NCI-H1417 treated with DMSO at 0.1 percent for 48 hours (cell line): ENCODE results near the gene CELF5.
"Not testable (repeated sequence)": the region's sequence is repeated elsewhere in the genome, so short reads cannot be mapped to it uniquely, and the experiment has no call there.

Experiments
- DNase-seq: peaks from one replicate; lab custom pipeline; 2025; lab: John Stamatoyannopoulos, UW

CELF5 gene

DNA sequence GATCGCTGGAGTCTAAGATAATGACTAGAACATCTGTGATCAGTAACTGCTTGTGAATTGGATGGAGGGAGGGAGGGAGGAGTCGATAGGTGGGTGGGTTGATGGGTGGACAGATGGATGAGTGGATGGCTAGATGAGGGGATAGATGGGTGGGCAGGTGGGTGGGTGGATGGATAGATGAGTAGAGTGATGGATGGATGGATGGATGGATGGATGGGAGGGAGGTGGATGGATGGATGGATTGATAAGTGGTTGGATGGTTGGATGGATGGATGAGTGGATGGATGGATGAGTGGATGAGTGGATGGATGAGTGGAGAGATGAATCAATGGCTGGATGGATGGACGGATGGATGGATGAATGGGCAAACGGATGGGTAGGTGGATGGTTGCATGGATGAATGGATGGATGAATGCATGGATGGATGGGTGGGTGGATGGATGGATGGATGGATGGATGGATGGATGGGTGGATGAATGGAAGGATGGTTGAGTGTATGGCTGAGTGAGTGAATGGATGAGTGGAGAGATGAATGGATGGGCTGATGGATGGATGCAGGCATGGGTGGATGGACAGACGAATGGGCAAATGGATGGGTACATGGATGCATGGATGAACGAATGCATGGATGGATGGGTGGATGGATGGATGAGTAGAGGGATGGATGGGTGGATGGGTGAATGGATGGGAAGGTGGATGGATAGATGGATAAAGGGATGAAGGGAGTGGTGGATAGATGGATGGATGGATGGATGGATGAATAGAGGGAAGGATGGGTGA lies 97.9 kb downstream of the CELF5 start:
- DNase-seq, result no peak

DNA sequence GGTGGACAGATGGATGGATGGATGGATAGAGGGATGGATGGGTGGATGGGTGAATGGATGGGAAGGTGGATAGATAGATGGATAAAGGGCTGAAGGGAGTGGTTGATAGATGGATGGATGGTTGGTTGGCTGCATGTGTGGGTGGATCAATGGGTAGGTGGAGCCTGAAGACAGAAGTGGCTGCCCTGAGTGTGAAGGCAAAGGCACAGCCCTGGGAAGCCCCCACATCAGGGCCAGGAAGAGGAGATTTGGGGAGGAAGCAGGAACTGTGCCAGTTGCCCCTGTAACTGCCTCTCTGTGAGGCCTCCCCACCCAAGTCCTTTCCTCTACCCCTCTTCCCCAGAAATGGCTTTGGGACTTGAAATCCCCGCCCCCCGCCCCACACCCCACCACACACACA lies 98.6 kb downstream of the CELF5 start:
- DNase-seq, result no peak

DNA sequence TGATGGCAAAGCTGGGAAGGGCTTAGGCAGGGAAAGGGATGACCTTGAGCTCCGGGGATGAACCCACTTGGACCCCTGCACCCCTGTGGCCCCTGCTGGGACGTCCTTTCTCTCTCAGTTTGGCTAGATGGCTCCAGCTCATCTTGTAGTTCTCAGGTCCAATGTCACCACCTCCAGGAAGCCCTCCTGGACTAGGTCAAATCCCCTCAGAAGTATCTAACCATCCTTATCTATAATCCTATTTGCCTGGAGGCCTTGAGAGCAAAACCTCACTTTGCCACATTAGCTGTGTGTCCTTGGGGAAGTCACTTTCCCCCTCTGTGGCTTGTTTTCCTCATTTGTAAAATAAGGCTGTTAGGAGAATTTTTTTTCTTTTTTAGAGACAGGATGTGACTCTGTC lies 99.2 kb downstream of the CELF5 start:
- DNase-seq, result no peak

DNA sequence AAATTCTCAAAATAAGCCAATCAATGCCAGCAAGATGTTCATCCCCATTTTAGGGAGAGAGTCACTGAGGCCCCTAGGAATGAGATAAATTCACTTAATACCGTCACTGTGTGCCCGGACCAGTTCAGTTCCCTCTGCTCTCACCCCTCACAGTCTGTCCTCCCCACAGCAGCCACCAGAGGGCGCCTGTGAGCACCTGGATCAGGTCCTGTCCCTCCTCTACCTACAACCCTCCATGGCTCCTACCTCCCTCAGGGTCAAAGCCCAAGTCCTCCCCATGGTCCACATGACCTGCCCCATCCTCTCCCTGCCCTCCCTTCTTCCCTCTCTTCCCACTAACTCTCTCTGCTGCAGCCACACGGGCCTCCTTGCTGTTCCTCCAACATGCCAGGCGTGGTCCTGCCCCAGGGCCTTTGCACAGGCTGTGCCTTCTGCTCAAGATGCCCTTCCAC lies 100.0 kb downstream of the CELF5 start:
- DNase-seq, result no peak

DNA sequence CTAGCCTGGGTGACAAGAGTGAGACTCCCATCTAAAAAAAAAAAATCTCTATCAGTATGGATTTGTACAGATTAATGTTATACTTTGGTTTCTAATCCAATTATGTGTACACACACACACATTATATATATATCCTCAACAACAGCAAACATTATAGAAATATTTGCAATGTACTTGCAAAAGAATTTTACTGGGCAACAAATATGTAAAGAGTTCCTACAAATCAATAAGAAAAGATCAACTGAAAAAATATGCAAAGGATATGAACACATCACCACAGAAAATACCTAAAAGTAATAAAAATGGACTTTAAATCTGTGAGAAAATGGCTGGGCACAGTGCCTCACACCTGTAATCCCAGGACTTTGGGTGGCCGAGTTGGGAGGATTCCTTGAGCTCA lies 101.0 kb downstream of the CELF5 start:
- DNase-seq, result no peak

DNA sequence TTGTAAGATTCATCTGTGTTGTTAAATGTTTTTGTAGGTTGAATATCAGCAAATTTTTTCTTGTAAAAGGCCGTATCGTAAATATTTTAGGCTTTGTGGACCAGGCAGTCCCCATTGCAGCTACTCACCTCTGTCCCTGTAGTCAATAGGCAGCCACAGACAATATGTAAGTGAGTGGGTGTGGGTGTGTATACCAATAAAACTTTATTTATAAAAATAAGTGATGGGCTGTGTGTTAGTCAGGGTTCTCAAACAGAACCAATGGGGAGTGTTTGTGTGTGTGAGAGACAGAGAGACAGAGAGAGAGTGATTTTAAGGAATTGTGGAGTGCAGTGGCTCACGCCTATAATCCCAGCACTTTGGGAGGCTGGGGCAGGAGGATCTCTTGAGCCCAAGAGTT lies 104.3 kb downstream of the CELF5 start:
- no peak for DNase-seq

DNA sequence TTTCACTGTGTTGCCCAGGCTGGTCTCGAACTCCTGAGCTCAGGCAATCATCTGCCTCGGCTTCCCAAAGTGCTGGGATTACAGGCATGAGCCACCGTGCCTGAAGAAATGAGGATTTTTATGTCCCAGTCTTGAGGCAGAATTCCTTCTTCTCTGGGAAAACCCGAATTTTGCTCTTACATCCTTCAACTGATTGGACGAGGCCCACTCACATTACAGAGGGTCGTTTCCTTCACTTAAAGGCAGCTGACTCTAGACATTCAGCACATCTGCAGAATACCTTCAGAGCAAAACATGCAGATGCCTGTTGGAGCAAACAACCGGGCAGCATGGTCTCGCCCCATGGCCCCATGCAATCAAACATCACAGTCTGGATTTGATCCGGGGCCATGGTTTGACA lies 105.6 kb downstream of the CELF5 start:
- DNase-seq, result no peak

DNA sequence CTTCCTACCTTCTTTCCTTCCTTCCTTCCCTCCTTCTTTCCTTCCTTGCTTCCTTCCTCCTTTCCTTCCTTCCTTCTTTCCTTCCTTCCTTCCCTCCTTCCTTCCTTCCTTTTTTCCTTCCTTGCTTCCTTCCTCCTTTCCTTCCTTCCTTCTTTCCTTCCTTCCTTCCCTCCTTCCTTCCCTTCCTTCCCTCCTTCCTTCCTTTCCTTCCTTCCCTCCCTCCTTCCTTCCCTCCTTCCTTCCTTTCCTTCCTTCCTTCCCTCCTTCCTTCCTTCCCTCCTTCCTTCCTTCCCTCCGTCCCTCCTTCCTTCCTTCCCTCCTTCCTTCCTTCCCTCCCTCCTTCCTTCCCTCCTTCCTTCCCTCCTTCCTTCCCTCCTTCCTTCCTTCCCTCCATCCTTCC lies 107.8 kb downstream of the CELF5 start:
- not testable (repeated sequence) for DNase-seq

DNA sequence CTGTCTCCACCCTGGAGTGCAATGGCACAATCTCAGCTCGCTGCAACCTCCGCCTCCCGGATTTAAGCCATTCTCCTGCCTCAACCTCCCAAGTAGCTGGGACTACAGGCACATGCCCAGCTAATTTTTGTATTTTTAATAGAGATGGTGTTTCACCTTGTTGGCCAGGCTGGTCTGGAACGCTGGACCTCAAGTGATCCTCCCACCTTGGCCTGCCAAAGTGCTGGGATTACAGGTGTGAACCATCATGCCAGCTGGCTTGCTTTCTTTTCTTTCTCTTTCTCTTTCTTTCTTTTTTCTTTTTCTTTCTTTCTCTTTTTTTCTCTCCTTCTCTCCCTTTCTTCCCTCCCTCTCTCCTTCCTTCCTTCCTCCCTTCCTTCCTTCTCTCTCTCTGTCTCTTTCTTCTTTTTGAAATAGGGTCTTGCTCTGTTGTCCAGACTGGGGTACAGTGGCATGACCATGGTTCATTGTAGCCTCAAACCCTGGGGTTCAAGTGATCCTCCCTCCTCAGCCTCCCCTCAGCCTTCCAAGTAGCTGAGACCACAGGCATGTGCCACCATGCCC lies 108.6 kb downstream of the CELF5 start:
- DNase-seq, result no peak

DNA sequence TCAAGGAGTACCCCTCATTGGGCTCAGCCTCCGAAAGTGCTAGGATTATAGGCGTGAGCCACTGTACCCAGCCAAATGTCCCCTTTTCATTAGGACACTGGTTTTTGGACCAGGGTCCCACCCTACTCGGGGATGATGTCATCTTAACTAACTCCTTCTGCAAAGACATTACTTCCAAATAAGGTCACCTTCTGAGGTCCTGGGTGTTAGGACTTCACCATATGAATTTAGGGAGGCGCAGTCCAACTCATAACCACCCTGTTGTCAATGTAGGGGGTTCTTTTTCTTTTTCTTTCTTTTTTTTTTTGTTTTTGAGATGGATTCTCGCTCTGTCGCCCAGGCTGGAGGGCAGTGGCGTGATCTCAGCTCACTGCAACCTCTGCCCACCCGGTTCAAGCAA lies 109.2 kb downstream of the CELF5 start:
- no peak for DNase-seq

DNA sequence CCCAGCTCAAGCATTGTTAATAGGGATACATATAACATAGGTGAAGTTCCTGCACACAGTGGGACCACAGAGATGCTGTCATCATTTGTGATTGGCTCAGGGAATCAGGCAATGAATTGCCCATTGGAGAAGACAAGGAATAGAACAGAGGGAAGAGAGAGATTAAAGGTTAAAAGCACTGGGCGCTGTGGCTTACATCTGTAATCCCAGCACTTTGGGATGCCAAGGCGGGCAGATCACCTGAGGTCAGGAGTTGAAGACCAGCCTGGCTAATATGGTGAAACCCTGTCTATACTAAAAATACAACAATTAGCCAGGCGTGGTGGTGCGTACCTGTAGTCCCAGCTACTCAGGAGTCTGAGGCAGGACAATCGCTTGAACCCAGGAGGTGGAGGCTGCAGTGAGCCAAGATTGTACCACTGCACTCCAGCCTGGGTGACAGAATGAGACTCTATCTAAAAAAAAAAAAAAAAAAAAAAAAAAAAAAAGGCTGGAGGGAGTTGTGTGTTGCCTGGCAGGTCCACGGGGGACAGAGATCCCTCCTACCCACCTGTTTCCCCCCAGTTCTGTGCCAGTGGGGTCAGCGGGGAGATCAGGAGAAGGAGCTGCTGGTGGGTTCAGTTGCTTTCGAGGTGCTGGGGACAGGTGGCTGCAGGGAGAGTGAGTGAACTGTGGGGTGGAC lies 110.4 kb downstream of the CELF5 start:
- DNase-seq, result not testable (repeated sequence)

DNA sequence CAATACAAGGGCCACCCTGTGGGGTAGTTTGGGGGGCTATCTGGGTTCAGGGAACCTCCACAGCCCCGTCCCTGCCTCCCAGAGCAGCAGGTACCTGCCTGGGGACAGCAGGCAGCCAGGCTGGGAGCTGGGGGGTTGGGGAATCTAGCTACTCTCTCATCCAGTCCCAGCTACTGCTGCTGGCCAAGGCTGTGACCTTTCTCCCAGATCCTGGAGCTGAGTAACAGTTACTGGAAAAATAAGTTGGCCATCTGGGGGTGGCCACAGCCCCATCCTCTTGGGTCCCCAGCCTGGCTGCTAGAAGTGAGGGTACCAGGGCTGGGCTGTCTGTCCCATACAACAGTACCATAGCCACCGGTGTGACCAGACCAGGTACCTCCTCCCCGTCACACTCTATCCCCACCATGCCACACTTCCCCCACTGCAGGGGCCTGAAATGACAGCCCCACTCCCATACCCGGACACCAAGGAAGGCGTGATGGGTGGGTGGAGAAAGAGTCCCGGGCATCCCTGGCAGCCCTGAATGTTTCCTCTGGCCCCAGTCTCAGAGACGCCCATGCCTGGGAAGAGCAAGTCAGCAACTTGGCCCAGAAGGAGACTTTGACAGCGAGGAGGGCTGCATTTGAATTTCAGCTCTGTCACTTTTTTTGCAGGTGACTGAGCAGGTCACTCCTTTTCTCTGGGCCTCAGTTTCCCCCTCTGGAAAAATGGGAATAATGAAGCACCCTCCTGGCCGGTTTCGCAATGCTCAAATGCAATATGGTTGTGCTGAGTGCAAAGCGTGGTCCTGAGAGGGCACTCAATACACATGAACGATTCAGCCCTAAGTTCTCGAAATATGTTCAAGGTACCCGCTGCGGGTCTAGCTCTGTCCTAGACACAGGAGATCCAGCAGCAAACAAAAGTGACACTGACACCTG lies 111.2 kb downstream of the CELF5 start:
- no peak for DNase-seq

DNA sequence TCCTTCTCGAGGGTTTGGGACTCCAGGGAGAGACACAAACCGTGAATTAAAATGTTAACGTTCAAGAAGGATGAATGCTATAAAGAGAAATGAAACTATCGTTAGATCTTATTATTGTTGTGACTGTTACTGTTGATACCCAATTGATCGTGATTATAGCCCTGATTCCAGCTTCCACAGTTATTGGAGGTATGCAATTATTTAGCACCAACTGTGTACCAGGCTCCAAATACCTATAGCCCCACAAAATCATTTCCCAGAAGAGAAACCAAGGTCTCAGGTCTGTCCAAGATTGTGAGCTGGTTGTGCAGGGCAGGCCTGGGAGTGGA lies 111.9 kb downstream of the CELF5 start:
- no peak for DNase-seq

DNA sequence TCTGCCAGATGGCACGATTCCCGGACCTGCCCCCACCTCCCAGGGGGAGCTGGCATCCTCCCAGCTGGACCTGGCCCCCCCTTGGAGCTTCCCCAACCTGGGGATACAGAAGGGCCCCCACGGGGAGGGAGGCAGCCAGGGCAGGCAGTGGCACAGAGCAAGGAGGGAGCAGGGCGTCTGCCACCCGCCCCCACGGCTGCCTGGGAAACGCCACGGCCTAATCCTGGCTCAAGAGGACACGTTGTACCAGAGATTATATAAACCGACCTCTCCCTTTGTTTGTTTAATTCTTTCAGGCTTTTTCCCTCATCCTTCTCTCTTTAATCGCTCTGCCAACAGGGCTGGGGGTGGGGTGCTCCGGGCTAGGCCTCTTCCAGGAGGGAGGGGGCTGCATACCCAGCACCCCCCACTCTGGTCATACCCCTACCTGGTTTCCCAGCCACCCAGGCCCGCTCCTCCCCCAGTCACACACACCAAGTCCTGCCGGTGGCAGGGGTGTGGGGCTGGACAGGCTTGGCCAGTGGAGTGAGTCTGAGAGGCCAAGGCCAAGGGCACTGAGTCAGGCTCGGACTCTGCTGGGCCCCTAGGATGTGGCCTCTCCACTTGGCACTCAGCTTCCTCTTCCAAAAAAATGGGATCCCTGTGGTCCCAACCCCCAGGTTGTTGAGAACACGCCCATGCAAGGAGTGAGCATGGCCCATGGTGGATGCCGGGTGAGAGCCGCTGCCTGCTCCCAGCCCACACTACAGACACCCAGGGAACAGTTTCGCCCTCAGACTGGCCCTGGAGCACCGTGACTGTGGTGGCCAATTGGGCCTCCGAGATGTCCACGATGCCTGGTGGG lies 112.4 kb downstream of the CELF5 start:
- DNase-seq, result no peak

DNA sequence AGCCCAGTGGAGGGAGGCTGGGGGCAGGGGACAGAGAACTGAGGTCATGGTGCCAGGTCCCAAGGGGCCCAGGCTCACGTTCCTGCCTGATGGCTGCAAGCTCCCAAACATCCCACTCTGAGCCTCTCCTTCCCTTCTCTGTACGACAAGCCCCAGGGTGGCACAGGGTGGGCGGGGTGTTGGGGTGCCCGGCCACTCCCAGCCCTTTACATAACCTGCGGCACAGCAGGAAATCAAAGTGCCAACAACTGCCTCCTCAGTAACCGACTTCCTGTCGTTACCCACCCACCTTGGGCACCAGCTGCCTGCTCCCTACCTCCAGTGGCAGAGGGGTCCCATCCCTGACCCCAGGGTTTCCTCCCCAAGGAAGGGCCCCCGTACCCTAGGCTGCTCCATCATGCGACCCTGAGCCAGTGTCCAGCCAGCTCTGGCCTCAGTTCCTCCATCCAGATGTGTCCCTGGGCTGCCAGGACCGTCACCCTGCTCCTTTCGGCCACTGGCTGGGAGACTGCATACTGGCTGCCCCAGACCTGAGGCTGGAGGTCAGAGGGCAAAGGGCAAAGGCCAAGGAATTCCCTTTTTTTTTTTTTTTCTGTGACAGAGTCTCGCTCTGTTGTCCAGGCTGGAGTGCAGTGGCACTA lies 114.2 kb downstream of the CELF5 start:
- DNase-seq, result no peak

DNA sequence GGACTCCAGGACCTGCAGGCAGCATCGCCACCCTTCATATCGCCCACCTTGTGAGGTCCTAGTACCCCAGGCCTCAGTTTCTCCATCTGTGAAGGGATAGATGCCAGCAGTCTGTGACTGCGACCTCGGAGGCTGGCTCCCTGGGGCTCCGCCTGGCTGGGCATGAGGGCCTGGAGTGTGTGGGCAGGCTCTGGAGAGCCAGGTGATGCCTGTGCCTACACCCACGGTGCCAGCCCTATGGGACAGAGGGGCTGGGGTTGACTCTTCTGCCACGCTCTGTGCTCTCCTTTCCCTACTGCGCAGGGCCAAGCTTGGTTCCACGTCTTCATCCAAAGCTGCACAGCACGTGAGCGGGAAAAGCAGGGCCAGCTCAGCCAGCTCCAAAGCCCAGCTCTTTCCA lies 115.9 kb downstream of the CELF5 start:
- DNase-seq, result no peak

DNA sequence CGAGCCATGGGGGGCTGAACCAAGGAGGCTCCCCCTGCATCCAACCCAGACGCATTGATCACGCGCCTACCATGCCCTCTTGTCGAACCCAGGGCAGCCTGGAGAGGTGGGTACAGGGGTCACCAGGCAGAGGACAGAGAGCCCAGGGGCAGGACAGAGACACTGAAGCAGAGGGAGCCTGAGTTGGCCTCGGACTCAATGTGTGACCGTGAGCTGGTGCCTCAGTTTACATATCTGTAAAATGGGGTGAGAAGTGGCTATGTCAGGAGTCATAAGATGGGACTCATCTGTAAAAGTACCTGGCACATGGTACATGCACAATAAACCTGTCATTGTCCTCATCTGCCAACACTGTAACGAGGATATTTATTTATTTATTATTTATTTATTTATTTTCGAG lies 117.8 kb downstream of the CELF5 start:
- no peak for DNase-seq

DNA sequence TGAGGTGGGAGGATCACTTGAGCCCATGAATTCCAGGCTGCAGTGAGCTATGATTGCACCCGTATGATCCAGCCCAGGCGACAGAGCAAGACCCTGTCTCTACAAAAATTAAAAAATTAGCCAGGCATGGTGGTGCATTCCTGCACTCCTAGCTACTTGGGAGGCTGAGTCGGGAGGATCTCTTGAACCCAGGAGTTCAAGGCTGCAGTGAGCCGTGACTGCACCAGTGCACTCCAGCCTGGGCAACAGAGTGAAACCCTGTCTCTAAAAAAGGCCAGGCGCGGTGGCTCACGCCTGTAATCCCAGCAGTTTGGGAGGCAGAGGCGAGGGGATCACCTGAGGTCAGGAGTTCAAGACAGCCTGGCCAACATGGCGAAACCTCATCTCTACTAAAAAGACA lies 118.5 kb downstream of the CELF5 start:
- not testable (repeated sequence) for DNase-seq

DNA sequence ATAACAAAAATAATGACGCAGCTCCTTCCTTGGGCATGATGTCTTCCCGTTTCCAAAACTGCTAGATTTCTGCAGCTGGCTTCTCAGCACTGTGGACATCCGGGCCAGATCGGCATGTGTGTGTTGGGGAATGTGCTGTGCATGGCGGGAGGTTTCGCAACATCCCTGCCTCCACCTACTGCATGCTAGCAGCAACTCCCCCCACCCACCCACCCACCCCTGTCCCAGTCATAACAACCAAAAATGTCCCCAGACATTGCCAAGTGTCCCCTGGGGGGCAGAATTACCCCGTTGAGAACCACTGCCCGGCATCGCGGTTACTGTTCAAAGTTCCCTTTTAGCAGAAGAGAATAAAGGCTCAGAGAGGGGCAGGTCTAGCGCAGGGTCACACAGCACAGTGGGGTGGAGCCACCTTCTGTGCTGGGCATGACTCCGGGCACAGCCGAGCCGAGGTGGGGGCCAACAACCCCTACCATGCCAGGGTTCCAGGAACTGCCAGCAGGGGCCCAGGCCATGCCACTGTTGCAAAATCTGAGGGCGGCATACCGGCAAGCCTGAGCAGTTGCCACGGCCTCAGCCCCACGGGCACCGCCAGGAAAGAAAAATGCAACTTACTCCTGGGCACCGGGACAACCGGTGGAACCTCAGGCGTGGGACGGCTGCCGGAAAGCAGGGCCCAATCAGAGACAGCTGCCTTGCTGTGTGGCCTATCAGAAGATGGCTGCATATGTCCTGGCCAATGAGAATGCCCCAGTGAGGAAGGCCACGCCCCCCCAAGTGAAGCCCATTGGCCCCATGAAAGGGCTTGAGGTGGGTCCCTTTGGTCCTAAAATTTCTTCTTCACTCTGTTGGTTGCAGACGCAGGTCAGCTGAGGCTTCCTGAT lies 119.4 kb downstream of the CELF5 start:
- no peak for DNase-seq
